NCI-H128 (cell line): ENCODE results near the gene OSBPL8.
"Not testable (repeated sequence)": the region's sequence is repeated elsewhere in the genome, so short reads cannot be mapped to it uniquely, and the experiment has no call there.

ENCODE experiments used
- DNase-seq: peaks from one replicate; lab custom pipeline; 2025; ENCODE audit not compliant: unreplicated experiment; lab: John Stamatoyannopoulos, UW

The OSBPL8 gene

GRCh38 chr12:76422543-76423438 is 136.8 kb downstream of the OSBPL8 start:
- DNase-seq, result no peak

GRCh38 chr12:76422154-76422542 is 137.4 kb downstream of the OSBPL8 start:
- DNase-seq, result no peak

DNA sequence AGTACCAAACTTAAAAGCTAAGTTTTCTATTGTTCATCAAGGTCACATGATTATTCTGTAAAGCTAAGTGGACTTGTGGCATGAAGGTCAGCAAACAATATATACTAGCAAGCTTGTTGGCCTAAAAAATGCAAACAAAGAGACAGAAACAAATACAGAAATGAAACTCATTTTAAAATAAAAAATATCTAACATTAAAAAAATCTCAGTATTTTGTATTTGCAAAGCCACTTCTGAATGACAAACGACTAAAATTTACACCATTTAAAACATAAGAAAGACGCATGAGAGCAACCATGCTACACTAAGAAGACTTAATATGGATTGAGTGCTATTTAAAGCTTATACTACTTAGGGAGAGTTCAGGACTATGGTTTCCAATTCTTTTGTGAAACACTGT is 138.5 kb downstream of the OSBPL8 start:
- no peak for DNase-seq

- DNase-seq, result no peak
Measured at GRCh38 chr12:76420222-76420621, 139.3 kb downstream of the OSBPL8 start.

GRCh38 chr12:76417116-76417515 is 142.5 kb downstream of the OSBPL8 start:
- no peak for DNase-seq

GRCh38 chr12:76413121-76413520 is 146.4 kb downstream of the OSBPL8 start:
- no peak for DNase-seq

DNA sequence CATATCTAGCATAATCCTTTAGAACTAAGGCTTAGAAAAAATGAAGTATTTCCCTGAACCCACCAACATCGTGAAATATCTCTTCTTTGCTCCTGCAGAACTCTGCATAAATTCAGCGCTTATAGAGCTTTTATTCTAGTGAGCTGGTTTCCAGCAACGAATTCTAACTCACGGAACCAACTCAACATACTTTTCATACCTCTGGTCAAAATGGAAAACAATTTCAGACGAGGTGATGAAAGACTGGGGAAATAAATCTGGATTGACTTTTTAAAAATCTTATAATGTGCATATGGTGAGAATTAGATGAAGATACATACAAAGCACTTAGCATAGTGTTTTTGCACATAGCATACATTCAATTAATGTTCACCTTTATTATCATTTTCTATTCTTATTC is 148.8 kb downstream of the OSBPL8 start:
- no peak for DNase-seq

DNA sequence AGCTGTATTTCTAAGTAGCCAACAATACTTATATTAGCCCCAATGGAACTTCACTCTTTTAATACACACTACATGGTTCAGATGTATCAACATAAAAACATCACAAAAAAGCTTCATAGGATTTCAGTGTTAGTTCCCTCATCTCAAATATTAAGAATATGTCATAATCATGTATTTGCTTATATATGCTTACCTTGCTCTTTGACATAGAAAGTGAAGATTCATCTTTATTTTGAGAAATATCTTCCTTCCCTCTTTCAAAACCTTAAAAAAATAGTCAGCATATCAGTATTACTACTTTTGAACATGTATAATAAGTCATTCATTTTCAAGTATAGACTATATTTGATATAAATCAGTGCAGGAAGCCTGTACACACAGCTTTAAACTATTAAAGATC is 149.2 kb downstream of the OSBPL8 start:
- DNase-seq, result no peak

DNA sequence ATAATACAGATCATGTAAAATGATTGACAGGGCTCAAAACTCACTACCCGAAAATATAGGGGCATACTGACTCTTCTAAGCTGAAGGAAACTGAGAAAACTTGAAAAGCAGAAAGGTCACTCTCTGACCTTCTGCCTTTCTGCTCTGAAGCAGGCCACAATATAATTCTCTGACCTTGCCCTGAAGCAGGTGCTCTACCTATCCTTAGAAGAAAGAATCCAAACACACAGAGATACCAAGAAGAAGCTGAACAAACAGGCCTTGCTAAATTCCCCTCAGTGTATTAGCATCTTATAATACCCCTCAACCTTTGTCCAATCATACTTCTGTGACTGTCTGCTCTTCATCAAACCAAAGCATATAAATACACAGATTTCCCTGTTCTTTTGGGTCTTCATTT is 150.5 kb downstream of the OSBPL8 start:
- DNase-seq, result no peak

DNA sequence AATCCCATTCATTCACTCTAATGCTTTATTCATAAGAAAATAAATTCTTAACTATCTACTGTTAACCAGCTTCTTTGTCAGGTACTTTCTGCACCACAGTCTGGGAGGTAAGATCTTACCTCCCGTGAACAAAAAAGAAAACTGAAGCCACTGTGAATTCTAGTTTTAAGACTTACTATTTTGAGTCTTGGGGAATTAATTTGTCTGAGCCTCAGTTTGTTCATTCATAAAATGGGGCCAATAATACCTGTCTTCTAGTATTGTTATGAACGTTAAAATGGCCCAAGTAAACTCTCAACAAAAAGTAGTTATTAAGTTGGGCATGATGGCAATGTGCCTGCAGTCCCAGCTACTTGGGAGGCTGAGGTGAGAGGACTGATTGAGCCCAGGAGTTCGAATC is 151.9 kb downstream of the OSBPL8 start:
- DNase-seq, result no peak

GRCh38 chr12:76402259-76402658 is 157.3 kb downstream of the OSBPL8 start:
- no peak for DNase-seq

- DNase-seq, result no peak
Measured at GRCh38 chr12:76400136-76400535, 159.4 kb downstream of the OSBPL8 start.

- no peak for DNase-seq
Measured at GRCh38 chr12:76399040-76399439, 160.5 kb downstream of the OSBPL8 start.

DNA sequence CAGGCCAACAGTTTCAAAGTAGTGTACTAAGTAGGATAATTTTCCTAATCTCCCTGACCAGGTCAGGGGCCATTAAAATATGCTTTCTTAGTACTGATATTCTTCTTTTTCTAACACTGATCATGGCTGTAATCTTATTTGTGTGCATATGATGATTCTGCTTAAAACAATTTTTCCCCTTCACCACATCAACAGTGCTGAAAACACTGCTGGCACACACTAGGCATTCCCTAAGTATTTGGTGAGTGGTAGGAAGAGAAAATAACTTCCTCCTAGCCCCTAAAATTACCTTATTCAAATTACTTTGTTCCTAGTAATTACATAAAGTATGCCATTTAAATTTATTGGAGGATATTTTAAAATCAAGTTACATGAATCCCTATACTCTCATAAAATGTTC is 161.5 kb downstream of the OSBPL8 start:
- no peak for DNase-seq

- DNase-seq, result no peak
Measured at GRCh38 chr12:76391461-76391860, 168.1 kb downstream of the OSBPL8 start.

GRCh38 chr12:76387614-76388013 is 172.0 kb downstream of the OSBPL8 start:
- no peak for DNase-seq

DNA sequence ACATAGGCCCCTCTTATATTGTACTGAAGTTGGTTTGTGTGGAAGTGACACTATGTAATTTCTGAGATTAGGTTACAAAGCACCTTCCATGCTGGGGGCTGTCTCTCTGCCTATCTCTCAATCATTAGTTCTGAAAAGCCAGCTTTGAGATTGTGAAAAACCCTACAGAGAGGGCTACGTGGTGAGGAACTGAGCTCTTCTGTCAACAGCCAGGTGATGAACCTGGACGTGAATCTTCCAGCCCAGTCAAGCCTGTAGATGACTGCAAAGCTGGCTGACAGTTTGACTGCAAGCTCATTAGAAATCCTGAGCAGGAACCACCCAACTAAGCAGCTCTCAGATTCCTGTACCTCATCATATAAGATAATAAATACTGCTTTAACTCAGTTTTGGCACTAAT is 175.0 kb downstream of the OSBPL8 start:
- DNase-seq, result no peak

GRCh38 chr12:76383988-76384387 is 175.6 kb downstream of the OSBPL8 start:
- no peak for DNase-seq

- no peak for DNase-seq
Measured at GRCh38 chr12:76379261-76379660, 180.3 kb downstream of the OSBPL8 start.

GRCh38 chr12:76376876-76377275 is 182.7 kb downstream of the OSBPL8 start:
- not testable (repeated sequence) for DNase-seq

DNA sequence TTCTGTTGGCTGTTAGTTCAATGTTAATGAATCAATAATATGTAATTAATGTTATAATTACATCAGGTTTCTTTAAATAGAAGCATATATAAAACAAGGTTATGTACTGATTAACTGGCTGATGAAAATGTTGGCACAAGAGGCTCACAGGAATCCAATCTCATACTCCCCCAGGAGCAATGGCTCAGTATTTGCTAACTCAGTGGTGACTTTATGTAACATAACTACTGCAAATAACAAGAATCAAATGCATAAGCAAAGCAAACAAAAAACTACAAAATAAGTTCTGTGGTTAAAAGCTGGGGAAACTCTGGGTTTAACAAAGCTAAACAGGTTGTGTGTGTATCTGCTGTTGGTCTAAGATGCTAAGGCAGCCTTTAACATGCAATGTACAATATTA is 183.6 kb downstream of the OSBPL8 start:
- DNase-seq, result no peak

GRCh38 chr12:76375470-76375869 is 184.1 kb downstream of the OSBPL8 start:
- no peak for DNase-seq

DNA sequence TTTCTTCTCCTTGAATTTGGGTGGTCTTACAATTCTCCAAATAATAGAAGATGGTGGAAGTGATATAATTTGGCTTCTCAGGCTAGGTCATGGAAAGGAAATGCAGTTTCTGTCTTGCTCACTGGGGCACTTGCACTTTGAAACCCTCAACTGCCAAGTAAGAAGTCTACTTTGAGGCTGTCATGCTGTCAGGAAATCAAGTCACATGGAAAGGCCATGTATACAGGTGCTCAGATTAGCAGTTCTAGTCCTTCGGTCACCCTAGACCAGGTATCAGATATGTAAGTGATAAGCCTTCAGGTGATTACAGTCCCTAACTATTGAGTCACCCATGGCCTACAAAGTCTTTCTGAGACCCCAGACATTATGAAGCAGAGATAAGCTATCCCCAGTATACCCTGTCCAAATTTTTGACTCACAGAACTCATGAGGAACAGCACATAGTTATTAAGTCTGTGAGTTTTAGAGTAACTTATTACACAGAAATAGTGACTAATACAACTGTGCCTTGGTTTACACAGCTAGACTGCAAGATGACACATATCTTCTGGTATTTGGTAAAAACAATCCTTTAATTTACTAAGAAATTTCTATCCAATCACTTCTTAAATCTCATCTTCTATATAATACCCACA is 185.1 kb downstream of the OSBPL8 start:
- no peak for DNase-seq
